IPS DF 6.9 (cell line): ENCODE measurements around the gene PTPRN2.

ENCODE experiments used
- DNase-seq: peaks from one replicate; pipeline ENCODE4 v3.0.0-alpha.2; 2013; ENCODE audit warnings: low read depth, low spot score
- H3K27ac ChIP-seq: one replicate; pipeline ENCODE4 v1.5.1; 2013; ENCODE audit warnings: low read length, control low read depth
- H3K27me3 ChIP-seq: 2 replicates; pipeline ENCODE4 v1.6.1; 2013; ENCODE audit warnings: mild to moderate bottlenecking, low read length; ENCODE audit not compliant: control insufficient read depth, insufficient read depth
- H3K36me3 ChIP-seq: 2 replicates; pipeline ENCODE4 v1.6.1; 2013; ENCODE audit warnings: low read length; ENCODE audit not compliant: control insufficient read depth, insufficient read depth
- H3K4me1 ChIP-seq: 2 replicates; pipeline ENCODE4 v1.6.1; 2013; ENCODE audit warnings: low read length; ENCODE audit not compliant: control insufficient read depth, insufficient read depth
- H3K4me3 ChIP-seq: 2 replicates; pipeline ENCODE4 v1.5.1; 2013; ENCODE audit warnings: mild to moderate bottlenecking, low read length
- H3K9me3 ChIP-seq: 2 replicates; pipeline ENCODE4 v1.6.1; 2013; ENCODE audit warnings: low read length, inconsistent platforms; ENCODE audit not compliant: control insufficient read depth, insufficient read depth
- WGBS: extraction: QIAGEN DNeasy Blood & Tissue Kit; methylation state at CpG from one replicate; pipeline ENCODE4 v1.1.7; 2013; ENCODE audit warnings: mixed read lengths, missing lambda C conversion rate; ENCODE audit not compliant: insufficient read length, insufficient coverage; 5-methylcytosine and 5-hydroxymethylcytosine counted together

Gene PTPRN2

GRCh38 chr7:158494162-158494586 is 93.4 kb downstream of the PTPRN2 start:
- no peaks in the 10 kb centered on the region for H3K36me3 ChIP-seq
- H3K27ac ChIP-seq = no peak overlapping the region
- no peak overlapping the region for H3K4me3 ChIP-seq
- no peak for DNase-seq
- H3K27me3 ChIP-seq = no peaks in the 10 kb centered on the region
- WGBS = no CpG with 5 or more reads among the region's 7 CpGs
- peaks cover 27% of the 10 kb centered on the region for H3K9me3 ChIP-seq
- no peaks in the 10 kb centered on the region; the same call in 1 of the 2 replicates for H3K4me1 ChIP-seq

GRCh38 chr7:158492367-158492764 is 95.3 kb downstream of the PTPRN2 start:
- H3K4me3 ChIP-seq = no peak overlapping the region
- no peaks in the 10 kb centered on the region; the same call in 1 of the 2 replicates for H3K4me1 ChIP-seq
- H3K27me3 ChIP-seq = no peaks in the 10 kb centered on the region
- no peak overlapping the region for H3K27ac ChIP-seq
- DNase-seq = no peak
- H3K36me3 ChIP-seq = no peaks in the 10 kb centered on the region
- no CpG with 5 or more reads among the region's 5 CpGs for WGBS
- H3K9me3 ChIP-seq = peaks cover 30% of the 10 kb centered on the region

- no CpG with 5 or more reads among the region's 11 CpGs for WGBS
- Histone ChIP-seq H3K27ac (no peak overlapping the region), H3K36me3 (no peaks in the 10 kb centered on the region), H3K4me3 (no peak overlapping the region), H3K9me3 (peaks cover 32% of the 10 kb centered on the region), H3K27me3 (no peaks in the 10 kb centered on the region), H3K4me1 (no peaks in the 10 kb centered on the region; the same call in 1 of the 2 replicates)
- no peak for DNase-seq
These were observed 96.5 kb downstream of the PTPRN2 start for GRCh38 chr7:158491094-158491493.

GRCh38 chr7:158490171-158490782 is 97.3 kb downstream of the PTPRN2 start:
- no peaks in the 10 kb centered on the region for H3K27me3 ChIP-seq
- peaks cover 32% of the 10 kb centered on the region for H3K9me3 ChIP-seq
- H3K4me3 ChIP-seq = no peak overlapping the region
- no peaks in the 10 kb centered on the region; the same call in 1 of the 2 replicates for H3K4me1 ChIP-seq
- H3K36me3 ChIP-seq = no peaks in the 10 kb centered on the region
- no peak for DNase-seq
- WGBS = no CpG with 5 or more reads among the region's 47 CpGs
- H3K27ac ChIP-seq = no peak overlapping the region

GRCh38 chr7:158489462-158490155 is 98.0 kb downstream of the PTPRN2 start:
- DNase-seq = no peak
- Histone ChIP-seq H3K36me3 (no peaks in the 10 kb centered on the region), H3K4me1 (no peaks in the 10 kb centered on the region; the same call in 1 of the 2 replicates), H3K27ac (no peak overlapping the region), H3K4me3 (no peak overlapping the region), H3K9me3 (peaks cover 30% of the 10 kb centered on the region), H3K27me3 (no peaks in the 10 kb centered on the region)
- no CpG with 5 or more reads among the region's 51 CpGs for WGBS

- H3K27ac ChIP-seq = no peak overlapping the region
- no peaks in the 10 kb centered on the region for H3K36me3 ChIP-seq
- no peak overlapping the region for H3K4me3 ChIP-seq
- no peak for DNase-seq
- WGBS = no CpG with 5 or more reads among the region's 42 CpGs
- H3K27me3 ChIP-seq = no peaks in the 10 kb centered on the region
- no peaks in the 10 kb centered on the region; the same call in 1 of the 2 replicates for H3K4me1 ChIP-seq
- peaks cover 26% of the 10 kb centered on the region for H3K9me3 ChIP-seq
These were observed 99.2 kb downstream of the PTPRN2 start for GRCh38 chr7:158488181-158488971.

- no peak for DNase-seq
- Histone ChIP-seq H3K27ac (no peak overlapping the region), H3K4me3 (no peak overlapping the region), H3K27me3 (no peaks in the 10 kb centered on the region), H3K36me3 (no peaks in the 10 kb centered on the region), H3K4me1 (no peaks in the 10 kb centered on the region; the same call in 1 of the 2 replicates), H3K9me3 (peaks cover 21% of the 10 kb centered on the region)
- WGBS = no CpG with 5 or more reads among the region's 18 CpGs
These were observed 99.9 kb downstream of the PTPRN2 start for GRCh38 chr7:158487631-158488151.

GRCh38 chr7:158486919-158487318 is 100.7 kb downstream of the PTPRN2 start:
- no peaks in the 10 kb centered on the region; the same call in 1 of the 2 replicates for H3K4me1 ChIP-seq
- WGBS = no CpG with 5 or more reads among the region's 8 CpGs
- no peaks in the 10 kb centered on the region for H3K36me3 ChIP-seq
- H3K4me3 ChIP-seq = no peak overlapping the region
- H3K27ac ChIP-seq = no peak overlapping the region
- H3K27me3 ChIP-seq = no peaks in the 10 kb centered on the region
- no peak for DNase-seq
- peaks cover 20% of the 10 kb centered on the region for H3K9me3 ChIP-seq

- Histone ChIP-seq H3K4me3 (no peak overlapping the region), H3K9me3 (peaks cover 18% of the 10 kb centered on the region), H3K4me1 (no peaks in the 10 kb centered on the region), H3K27ac (no peak overlapping the region), H3K36me3 (no peaks in the 10 kb centered on the region), H3K27me3 (no peaks in the 10 kb centered on the region)
- DNase-seq = no peak
- WGBS = no CpG with 5 or more reads among the region's 50 CpGs
These were observed 102.7 kb downstream of the PTPRN2 start for GRCh38 chr7:158484801-158485531.

- WGBS = no CpG with 5 or more reads among the region's 3 CpGs
These were observed 105.1 kb downstream of the PTPRN2 start for GRCh38 chr7:158482480-158482879.

More at GRCh38 chr7:158482480-158482879, 105.1 kb downstream of the PTPRN2 start:
- Histone ChIP-seq H3K27me3 (no peaks in the 10 kb centered on the region), H3K4me1 (no peaks in the 10 kb centered on the region), H3K27ac (no peak overlapping the region), H3K36me3 (no peaks in the 10 kb centered on the region), H3K4me3 (no peak overlapping the region), H3K9me3 (peaks cover 17% of the 10 kb centered on the region)
- DNase-seq = no peak
